NCI-H460 (cell line): ENCODE results near the gene SREBF2. TPM values are rescaled to one million over a fixed set of nuclear protein-coding genes. Genes with fewer than 3 reads are reported as not detected.
A peak's percentile ranks its signal among the peaks of the same experiment; 100 is the strongest.
"Not testable (repeated sequence)": the region's sequence is repeated elsewhere in the genome, so short reads cannot be mapped to it uniquely, and the experiment has no call there.

Source experiments
- DNase-seq: peaks from one replicate; pipeline ENCODE4 v3.0.0-alpha.2; 2016; ENCODE audit warnings: low read depth; ENCODE audit errors: extremely low read depth
- total RNA-seq: library from RNA; depleted of rRNA; stranded (reverse); fragments of >200 nt; shearing (Covaris generic); gene quantifications from 2 replicates; pipeline ENCODE4 v1.2.3, GENCODE V29; 2014

SREBF2 gene
- total RNA-seq, 1 experiment from 2014 or later: 29.5 TPM

- DNase-seq: peak; percentile 33
These were observed 8.3 kb downstream of the SREBF2 start for GRCh38 chr22:41841085-41841712.

GRCh38 chr22:41842996-41843970, 10.4 kb downstream of the SREBF2 start:
- DNase-seq: no peak

GRCh38 chr22:41844036-41844435, 11.1 kb downstream of the SREBF2 start:
- no peak for DNase-seq

- no peak for DNase-seq
These were observed 11.6 kb downstream of the SREBF2 start for GRCh38 chr22:41844513-41844912.

GRCh38 chr22:41845380-41846267, 12.7 kb downstream of the SREBF2 start:
- DNase-seq: no peak

GRCh38 chr22:41846268-41846987, 13.5 kb downstream of the SREBF2 start:
- DNase-seq: no peak

GRCh38 chr22:41847300-41847699, 14.4 kb downstream of the SREBF2 start:
- DNase-seq: no peak

- DNase-seq: no peak
These were observed 15.6 kb downstream of the SREBF2 start for GRCh38 chr22:41848468-41848867.

GRCh38 chr22:41856469-41856868, 23.6 kb downstream of the SREBF2 start:
- no peak for DNase-seq

GRCh38 chr22:41857155-41857859, 24.4 kb downstream of the SREBF2 start:
- DNase-seq: peak; percentile 54

GRCh38 chr22:41857860-41858199, 24.9 kb downstream of the SREBF2 start:
- DNase-seq: no peak

GRCh38 chr22:41862160-41862529, 29.2 kb downstream of the SREBF2 start:
- DNase-seq: no peak

- no peak for DNase-seq
These were observed 29.8 kb downstream of the SREBF2 start for GRCh38 chr22:41862530-41863266.

- DNase-seq: no peak
These were observed 30.6 kb downstream of the SREBF2 start for GRCh38 chr22:41863472-41863871.

GRCh38 chr22:41868556-41868955, 35.7 kb downstream of the SREBF2 start:
- no peak for DNase-seq

GRCh38 chr22:41870081-41870480, 37.2 kb downstream of the SREBF2 start:
- DNase-seq: not testable (repeated sequence)

- DNase-seq: no peak
These were observed 37.9 kb downstream of the SREBF2 start for GRCh38 chr22:41870786-41871185.

- DNase-seq: no peak
These were observed 40.5 kb downstream of the SREBF2 start for GRCh38 chr22:41873391-41873790.

- no peak for DNase-seq
These were observed 41.2 kb downstream of the SREBF2 start for GRCh38 chr22:41874090-41874489.
